Caco-2 (cell line): ENCODE measurements around the gene BRD1. TPM values are rescaled to one million over a fixed set of nuclear protein-coding genes. Genes with fewer than 3 reads are reported as not detected.

Experiments
- BruUV-seq: library from RNA; stranded (reverse); fragments of 400-500 nt; replicated peaks from 2 replicates; lab custom pipeline; 2021; lab: Mats Ljungman, UMichigan
- CTCF ChIA-PET: fragments of 300-600 bp; sonication (Branson Sonifier 250); formaldehyde crosslinking; loops from one replicate; lab custom pipeline; 2022; ENCODE audit warnings: antibody characterized with exemption; lab: Charles Lee
- POLR2A ChIA-PET: fragments of 300-600 bp; sonication (Branson Sonifier 250); formaldehyde crosslinking; loops from one replicate; lab custom pipeline; 2022; ENCODE audit warnings: antibody characterized with exemption; lab: Charles Lee
- DNase-seq, 2 experiments: peaks; one replicate each; pipeline versions ENCODE4 v3.0.0 to v3.0.0-alpha.2; 2020 to 2022
- H3K27me3 ChIP-seq: replicated peaks from 2 replicates; pipeline ENCODE4 v1.6.0; 2011; ENCODE audit warnings: low read length; ENCODE audit not compliant: control insufficient read depth, insufficient read depth
- H3K36me3 ChIP-seq: 2 replicates; pipeline ENCODE4 v1.5.1; 2011; ENCODE audit warnings: low read length; ENCODE audit not compliant: control insufficient read depth, insufficient read depth
- H3K4me1 ChIP-seq: fragments of 250-450 bp; sonication (Bioruptor Pico); 2 replicates; pipeline ENCODE4 v1.5.1; 2020; ENCODE audit warnings: mild to moderate bottlenecking
- H3K4me3 ChIP-seq: 2 replicates; pipeline ENCODE4 v1.5.1; 2011; ENCODE audit warnings: low read depth, mild to moderate bottlenecking, control low read depth, low read length
- H3K9me3 ChIP-seq: fragments of 250-450 bp; sonication (Bioruptor Pico); 2 replicates; pipeline ENCODE4 v1.5.1; 2020; ENCODE audit warnings: mild to moderate bottlenecking, moderate library complexity
- H3K27ac Mint-ChIP-seq: one replicate; pipeline ENCODE4 v1.8.0; 2022; ENCODE audit warnings: mixed read lengths; ENCODE audit not compliant: unreplicated experiment
- H3K27me3 Mint-ChIP-seq: one replicate; pipeline ENCODE4 v1.8.0; 2022; ENCODE audit warnings: mixed read lengths; ENCODE audit not compliant: insufficient read depth, unreplicated experiment
- H3K36me3 Mint-ChIP-seq: one replicate; pipeline ENCODE4 v1.8.0; 2022; ENCODE audit warnings: mild to moderate bottlenecking, mixed read lengths; ENCODE audit not compliant: insufficient read depth, unreplicated experiment
- H3K4me1 Mint-ChIP-seq: one replicate; pipeline ENCODE4 v1.8.0; 2022; ENCODE audit warnings: low read depth, mixed read lengths; ENCODE audit not compliant: unreplicated experiment
- H3K4me3 Mint-ChIP-seq: one replicate; pipeline ENCODE4 v1.8.0; 2022; ENCODE audit warnings: mild to moderate bottlenecking, moderate library complexity, mixed read lengths; ENCODE audit not compliant: unreplicated experiment
- H3K9me3 Mint-ChIP-seq: one replicate; pipeline ENCODE4 v1.8.0; 2022; ENCODE audit warnings: mixed read lengths; ENCODE audit not compliant: unreplicated experiment
- intact Hi-C: fragments of 100-400 bp; cut with micrococcal nuclease; formaldehyde crosslinking; loops from one replicate; pipeline ENCODE4 v1.10.0; 2022; ENCODE audit not compliant: unreplicated experiment
- total RNA-seq: library from RNA; stranded (reverse); gene quantifications from 2 replicates; pipeline ENCODE4 v1.2.3, GENCODE V29; 2022
- TF ChIP-seq, protein P1 (sequence below), 2 experiments: fragments of 200-600 bp in 1 of 2; IDR thresholded peaks; 1 replicate in 1 of 2; 2 replicates in 1 of 2; pipeline versions ENCODE4 v1.5.1 to v1.8.0; 2011 to 2022; ENCODE audit warnings: antibody characterized with exemption in 1 of 2, control low read depth in 1 of 2, inconsistent platforms in 1 of 2, low read depth in 1 of 2, low read length in 1 of 2, mild to moderate bottlenecking in 1 of 2, moderate library complexity in 1 of 2; ENCODE audit not compliant: insufficient read depth in 1 of 2, severe bottlenecking in 1 of 2, unreplicated experiment in 1 of 2

The BRD1 gene
- total RNA-seq, 1 experiment from 2014 or later, result 46.9 TPM

DNA sequence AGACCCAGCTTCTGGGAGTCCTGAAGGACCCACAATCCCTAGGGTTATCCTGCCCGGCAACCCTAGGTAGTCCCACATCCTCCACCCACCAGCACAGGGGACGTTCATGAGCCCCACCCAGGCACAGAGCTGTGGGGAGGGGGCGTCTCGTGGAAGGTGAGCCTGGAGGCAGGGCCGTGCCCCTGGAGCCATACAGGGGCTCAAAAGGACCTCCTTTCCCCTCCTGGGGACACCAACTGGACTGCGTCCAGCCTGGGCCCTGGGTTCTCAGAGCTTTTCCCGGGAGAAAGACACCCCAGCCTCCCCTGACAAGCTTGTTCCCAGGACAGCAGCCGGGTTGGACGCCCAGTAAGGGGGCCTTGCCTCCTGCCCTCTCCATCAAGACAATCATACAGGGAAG lies 78.4 kb downstream of the BRD1 start:
- BruUV-seq, result no TSS peak

DNA sequence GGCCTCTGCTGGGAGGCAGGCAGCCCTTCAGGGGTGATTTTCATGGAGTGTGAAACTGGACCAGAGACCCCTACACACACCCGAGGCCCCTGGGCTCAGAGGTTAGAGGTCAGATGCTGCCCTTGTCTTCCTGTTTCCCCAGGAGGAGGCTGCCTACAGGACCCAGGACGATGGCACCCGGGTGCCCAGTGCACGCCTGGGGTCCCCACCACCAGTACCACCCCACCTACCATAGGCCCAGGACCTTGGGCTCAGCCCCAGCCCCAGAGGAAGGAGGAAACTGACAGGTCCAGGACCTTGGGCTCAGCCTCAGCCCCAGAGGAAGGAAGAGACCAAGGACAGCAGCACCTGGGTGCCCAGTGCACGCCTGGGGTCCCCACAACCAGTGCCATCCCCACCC lies 79.2 kb downstream of the BRD1 start:
- peaks cover 12% of the 10 kb centered on the region; the same call in 1 of the 2 replicates for H3K9me3 ChIP-seq
- no peaks in the 10 kb centered on the region for H3K36me3 Mint-ChIP-seq
- BruUV-seq, result no TSS peak
- no peak overlapping the region for H3K4me3 Mint-ChIP-seq
- no peaks in the 10 kb centered on the region for H3K36me3 ChIP-seq
- peaks cover 44% of the 10 kb centered on the region for H3K9me3 Mint-ChIP-seq
- no peaks in the 10 kb centered on the region for H3K27me3 ChIP-seq
- no peak for DNase-seq
- no peak overlapping the region for H3K4me3 ChIP-seq
- no peak overlapping the region for H3K27ac Mint-ChIP-seq
- intact Hi-C loops, result no loop called here
- no peaks in the 10 kb centered on the region for H3K4me1 Mint-ChIP-seq
- H3K4me1 ChIP-seq, result no peaks in the 10 kb centered on the region
- peaks cover 15% of the 10 kb centered on the region for H3K27me3 Mint-ChIP-seq
- ChIA-PET CTCF (no interaction called here), POLR2A (no interaction called here)
- TF ChIP-seq, protein P1, sequence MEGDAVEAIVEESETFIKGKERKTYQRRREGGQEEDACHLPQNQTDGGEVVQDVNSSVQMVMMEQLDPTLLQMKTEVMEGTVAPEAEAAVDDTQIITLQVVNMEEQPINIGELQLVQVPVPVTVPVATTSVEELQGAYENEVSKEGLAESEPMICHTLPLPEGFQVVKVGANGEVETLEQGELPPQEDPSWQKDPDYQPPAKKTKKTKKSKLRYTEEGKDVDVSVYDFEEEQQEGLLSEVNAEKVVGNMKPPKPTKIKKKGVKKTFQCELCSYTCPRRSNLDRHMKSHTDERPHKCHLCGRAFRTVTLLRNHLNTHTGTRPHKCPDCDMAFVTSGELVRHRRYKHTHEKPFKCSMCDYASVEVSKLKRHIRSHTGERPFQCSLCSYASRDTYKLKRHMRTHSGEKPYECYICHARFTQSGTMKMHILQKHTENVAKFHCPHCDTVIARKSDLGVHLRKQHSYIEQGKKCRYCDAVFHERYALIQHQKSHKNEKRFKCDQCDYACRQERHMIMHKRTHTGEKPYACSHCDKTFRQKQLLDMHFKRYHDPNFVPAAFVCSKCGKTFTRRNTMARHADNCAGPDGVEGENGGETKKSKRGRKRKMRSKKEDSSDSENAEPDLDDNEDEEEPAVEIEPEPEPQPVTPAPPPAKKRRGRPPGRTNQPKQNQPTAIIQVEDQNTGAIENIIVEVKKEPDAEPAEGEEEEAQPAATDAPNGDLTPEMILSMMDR (IDR thresholded peaks at IDR 0.05; ENCODE audit: insufficient read depth in 1 of 2, low read depth in 1 of 2, low read length in 1 of 2, severe bottlenecking in 1 of 2, unreplicated experiment in 1 of 2), result no peak

More for the DNA sequence above, 78.4 kb downstream of the BRD1 start:
- Mint-ChIP-seq H3K27me3 (peaks cover 15% of the 10 kb centered on the region), H3K4me3 (no peak overlapping the region), H3K4me1 (no peaks in the 10 kb centered on the region), H3K9me3 (peaks cover 40% of the 10 kb centered on the region), H3K27ac (no peak overlapping the region), H3K36me3 (no peaks in the 10 kb centered on the region)
- intact Hi-C loops, result no loop called here
- DNase-seq, result no peak
- Histone ChIP-seq H3K4me1 (no peaks in the 10 kb centered on the region), H3K27me3 (no peaks in the 10 kb centered on the region), H3K9me3 (peaks cover 12% of the 10 kb centered on the region; the same call in 1 of the 2 replicates), H3K4me3 (no peak overlapping the region), H3K36me3 (no peaks in the 10 kb centered on the region)
- ChIA-PET CTCF (no interaction called here), POLR2A (no interaction called here)
- TF ChIP-seq, protein P1 (IDR thresholded peaks at IDR 0.05; ENCODE audit: insufficient read depth in 1 of 2, low read depth in 1 of 2, low read length in 1 of 2, severe bottlenecking in 1 of 2, unreplicated experiment in 1 of 2), result no peak

GRCh38 chr22:49747716-49748115 lies 80.0 kb downstream of the BRD1 start:
- Mint-ChIP-seq H3K4me1 (no peaks in the 10 kb centered on the region), H3K36me3 (no peaks in the 10 kb centered on the region), H3K27me3 (peaks cover 15% of the 10 kb centered on the region), H3K4me3 (no peak overlapping the region), H3K27ac (no peak overlapping the region), H3K9me3 (peaks cover 44% of the 10 kb centered on the region)
- POLR2A ChIA-PET, result no interaction called here
- intact Hi-C loops, result no loop called here
- Histone ChIP-seq H3K4me1 (no peaks in the 10 kb centered on the region), H3K4me3 (no peak overlapping the region), H3K27me3 (no peaks in the 10 kb centered on the region), H3K9me3 (peaks cover 12% of the 10 kb centered on the region; the same call in 1 of the 2 replicates), H3K36me3 (no peaks in the 10 kb centered on the region)
- DNase-seq, result no peak
- BruUV-seq, result no TSS peak
- TF ChIP-seq, protein P1 (IDR thresholded peaks at IDR 0.05; ENCODE audit: insufficient read depth in 1 of 2, low read depth in 1 of 2, low read length in 1 of 2, severe bottlenecking in 1 of 2, unreplicated experiment in 1 of 2), result no peak
- CTCF ChIA-PET, result no interaction called here
